PC-9 (cell line): ENCODE data around the gene DHRSX.
"Not testable (repeated sequence)": the region's sequence is repeated elsewhere in the genome, so short reads cannot be mapped to it uniquely, and the experiment has no call there.

Experiments used
- EZH2 ChIP-seq: fragments of 200-600 bp; sonication (generic); IDR thresholded peaks from 2 replicates; pipeline ENCODE4 v1.8.0; 2017; ENCODE audit warnings: antibody characterized with exemption, low read depth
- TF ChIP-seq, protein P1 (sequence below): fragments of 200-600 bp; sonication (generic); conservative IDR thresholded peaks from 2 replicates; pipeline ENCODE4 v1.6.1; 2017; ENCODE audit warnings: mixed run types, antibody characterized with exemption, mild to moderate bottlenecking, moderate library complexity

DNA sequence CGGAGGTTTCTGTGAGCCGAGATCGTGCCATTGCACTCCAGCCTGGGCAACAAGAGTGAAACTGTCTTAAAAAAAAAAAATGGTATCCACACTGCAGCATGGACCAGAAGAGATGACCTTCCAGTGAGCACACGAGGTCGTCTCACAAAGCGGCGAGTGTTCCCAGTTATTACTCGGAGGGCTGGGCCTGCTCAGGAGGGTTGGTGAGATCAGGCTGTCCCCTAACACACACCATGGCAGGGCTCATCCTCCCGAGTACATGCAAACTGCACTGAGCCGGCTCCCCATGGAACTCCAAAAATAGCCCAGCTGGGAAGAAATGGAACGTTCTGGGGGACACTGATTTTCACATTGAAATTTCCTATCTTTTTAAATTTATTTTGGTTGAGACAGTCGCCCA lies 19.2 kb downstream of the DHRSX start:
- TF ChIP-seq, protein P1, sequence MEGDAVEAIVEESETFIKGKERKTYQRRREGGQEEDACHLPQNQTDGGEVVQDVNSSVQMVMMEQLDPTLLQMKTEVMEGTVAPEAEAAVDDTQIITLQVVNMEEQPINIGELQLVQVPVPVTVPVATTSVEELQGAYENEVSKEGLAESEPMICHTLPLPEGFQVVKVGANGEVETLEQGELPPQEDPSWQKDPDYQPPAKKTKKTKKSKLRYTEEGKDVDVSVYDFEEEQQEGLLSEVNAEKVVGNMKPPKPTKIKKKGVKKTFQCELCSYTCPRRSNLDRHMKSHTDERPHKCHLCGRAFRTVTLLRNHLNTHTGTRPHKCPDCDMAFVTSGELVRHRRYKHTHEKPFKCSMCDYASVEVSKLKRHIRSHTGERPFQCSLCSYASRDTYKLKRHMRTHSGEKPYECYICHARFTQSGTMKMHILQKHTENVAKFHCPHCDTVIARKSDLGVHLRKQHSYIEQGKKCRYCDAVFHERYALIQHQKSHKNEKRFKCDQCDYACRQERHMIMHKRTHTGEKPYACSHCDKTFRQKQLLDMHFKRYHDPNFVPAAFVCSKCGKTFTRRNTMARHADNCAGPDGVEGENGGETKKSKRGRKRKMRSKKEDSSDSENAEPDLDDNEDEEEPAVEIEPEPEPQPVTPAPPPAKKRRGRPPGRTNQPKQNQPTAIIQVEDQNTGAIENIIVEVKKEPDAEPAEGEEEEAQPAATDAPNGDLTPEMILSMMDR: not testable (repeated sequence)
- not testable (repeated sequence) for TF ChIP-seq EZH2
